Stimulated activated CD4-positive, alpha-beta T cell treated with anti-CD3 and anti-CD28 coated beads, Interleukin-4, amount 100 ng/mL, for 24 hours (primary cell): ENCODE measurements around the gene SORCS2.

Experiments used
- DNase-seq: peaks from one replicate; pipeline ENCODE4 v3.0.0-alpha.2; 2020

The SORCS2 gene

GRCh38 chr4:7248857-7249256, 56.5 kb downstream of the SORCS2 start:
- no peak for DNase-seq

GRCh38 chr4:7251321-7251720, 59.0 kb downstream of the SORCS2 start:
- DNase-seq = no peak

GRCh38 chr4:7252051-7252450, 59.7 kb downstream of the SORCS2 start:
- no peak for DNase-seq

- no peak for DNase-seq
Measured at GRCh38 chr4:7252510-7253340, 60.4 kb downstream of the SORCS2 start.

- no peak for DNase-seq
Measured at GRCh38 chr4:7253341-7253700, 61.0 kb downstream of the SORCS2 start.

- no peak for DNase-seq
Measured at GRCh38 chr4:7253837-7254236, 61.5 kb downstream of the SORCS2 start.

- no peak for DNase-seq
Measured at GRCh38 chr4:7254736-7255487, 62.6 kb downstream of the SORCS2 start.

- no peak for DNase-seq
Measured at GRCh38 chr4:7255488-7255881, 63.1 kb downstream of the SORCS2 start.

- no peak for DNase-seq
Measured at GRCh38 chr4:7255996-7256395, 63.7 kb downstream of the SORCS2 start.

GRCh38 chr4:7256984-7257810, 64.9 kb downstream of the SORCS2 start:
- no peak for DNase-seq

- DNase-seq = no peak
Measured at GRCh38 chr4:7259039-7259438, 66.7 kb downstream of the SORCS2 start.

- DNase-seq = no peak
Measured at GRCh38 chr4:7260569-7260968, 68.2 kb downstream of the SORCS2 start.

GRCh38 chr4:7261087-7261486, 68.7 kb downstream of the SORCS2 start:
- DNase-seq = no peak

- DNase-seq = no peak
Measured at GRCh38 chr4:7261536-7261935, 69.2 kb downstream of the SORCS2 start.

GRCh38 chr4:7262134-7262533, 69.8 kb downstream of the SORCS2 start:
- DNase-seq = no peak

GRCh38 chr4:7263166-7263565, 70.8 kb downstream of the SORCS2 start:
- no peak for DNase-seq

- no peak for DNase-seq
Measured at GRCh38 chr4:7264694-7265093, 72.4 kb downstream of the SORCS2 start.

GRCh38 chr4:7266525-7267292, 74.4 kb downstream of the SORCS2 start:
- DNase-seq = no peak

GRCh38 chr4:7267829-7268228, 75.5 kb downstream of the SORCS2 start:
- no peak for DNase-seq

GRCh38 chr4:7268941-7269340, 76.6 kb downstream of the SORCS2 start:
- DNase-seq = no peak

GRCh38 chr4:7270121-7270520, 77.8 kb downstream of the SORCS2 start:
- no peak for DNase-seq

- DNase-seq = no peak
Measured at GRCh38 chr4:7272404-7272803, 80.1 kb downstream of the SORCS2 start.
